ENCODE data around the gene ELMOD1.
A peak's percentile ranks its signal among the peaks of the same experiment; 100 is the strongest.

The ELMOD1 gene

DNA sequence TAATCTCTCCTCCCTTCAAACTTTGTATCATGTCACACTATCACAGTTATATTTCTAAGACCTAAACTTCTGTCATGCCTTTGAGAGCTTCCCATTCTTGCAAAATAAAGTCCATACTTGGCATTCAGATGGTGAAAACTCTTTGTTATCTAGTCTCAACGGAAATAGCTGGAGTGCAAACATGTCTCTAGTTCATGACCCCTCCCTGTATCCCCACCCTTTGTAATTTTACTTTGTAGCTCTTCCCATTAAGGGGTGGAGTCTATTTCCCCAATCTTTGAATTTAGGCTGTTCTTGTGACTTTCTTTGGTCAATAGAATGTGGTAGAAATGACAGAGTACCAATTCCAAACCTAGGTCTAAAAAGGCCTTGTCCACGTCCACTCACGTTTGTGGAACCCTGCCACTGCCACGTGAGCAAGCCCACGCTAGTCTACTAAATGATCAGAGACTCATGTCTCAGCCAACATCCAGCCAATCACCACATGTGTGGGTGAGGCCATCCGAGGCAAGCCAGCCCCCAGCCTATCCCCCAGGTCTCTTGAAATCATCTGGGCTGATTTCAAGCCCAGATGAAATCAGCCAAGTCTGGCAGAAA is 97.5 kb downstream of the ELMOD1 start:
- DNase-seq (ENCODE audit: low read depth) = no peak

DNA sequence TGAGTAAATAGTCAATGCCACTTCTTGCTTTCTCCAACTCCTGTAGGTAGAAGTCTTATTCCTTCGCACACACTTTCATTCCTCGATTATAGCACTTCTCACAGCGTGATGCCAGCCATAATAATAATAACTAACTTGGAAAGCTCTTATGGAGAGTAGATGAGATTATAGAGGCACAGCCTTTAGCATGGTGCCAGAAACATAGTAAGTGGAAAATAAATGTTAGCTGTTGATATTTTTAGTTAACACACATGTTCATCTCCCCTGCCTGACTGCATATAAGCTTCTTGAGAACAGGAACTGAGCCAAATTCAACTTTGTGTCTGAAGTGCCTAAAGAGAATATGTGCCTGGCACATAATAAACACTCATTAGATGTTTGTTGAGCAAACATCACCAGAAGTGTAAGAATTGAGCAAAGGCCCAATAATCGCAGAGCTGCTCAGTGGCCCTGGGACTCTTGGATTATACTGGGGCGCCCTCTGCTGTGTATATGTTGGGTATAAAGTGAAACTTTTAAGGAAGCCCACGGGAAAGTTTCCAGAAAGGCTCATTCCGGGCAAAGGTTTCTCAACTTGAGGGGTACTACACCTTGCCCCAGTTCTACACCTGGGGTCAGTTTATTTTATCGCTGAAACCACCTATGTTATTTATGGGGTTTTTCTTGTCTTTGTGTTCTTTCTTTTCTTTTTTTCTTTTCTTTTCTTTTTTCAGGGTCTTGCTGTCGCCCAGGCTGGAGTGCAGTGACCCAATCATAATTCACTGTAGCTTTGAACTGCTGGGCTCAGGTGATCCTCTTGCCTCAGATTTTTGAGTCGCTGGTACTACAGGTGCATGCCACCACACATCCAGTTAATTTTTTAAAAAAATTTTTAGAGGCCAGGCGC is 98.6 kb downstream of the ELMOD1 start:
- no peak for DNase-seq (ENCODE audit: low read depth)

DNA sequence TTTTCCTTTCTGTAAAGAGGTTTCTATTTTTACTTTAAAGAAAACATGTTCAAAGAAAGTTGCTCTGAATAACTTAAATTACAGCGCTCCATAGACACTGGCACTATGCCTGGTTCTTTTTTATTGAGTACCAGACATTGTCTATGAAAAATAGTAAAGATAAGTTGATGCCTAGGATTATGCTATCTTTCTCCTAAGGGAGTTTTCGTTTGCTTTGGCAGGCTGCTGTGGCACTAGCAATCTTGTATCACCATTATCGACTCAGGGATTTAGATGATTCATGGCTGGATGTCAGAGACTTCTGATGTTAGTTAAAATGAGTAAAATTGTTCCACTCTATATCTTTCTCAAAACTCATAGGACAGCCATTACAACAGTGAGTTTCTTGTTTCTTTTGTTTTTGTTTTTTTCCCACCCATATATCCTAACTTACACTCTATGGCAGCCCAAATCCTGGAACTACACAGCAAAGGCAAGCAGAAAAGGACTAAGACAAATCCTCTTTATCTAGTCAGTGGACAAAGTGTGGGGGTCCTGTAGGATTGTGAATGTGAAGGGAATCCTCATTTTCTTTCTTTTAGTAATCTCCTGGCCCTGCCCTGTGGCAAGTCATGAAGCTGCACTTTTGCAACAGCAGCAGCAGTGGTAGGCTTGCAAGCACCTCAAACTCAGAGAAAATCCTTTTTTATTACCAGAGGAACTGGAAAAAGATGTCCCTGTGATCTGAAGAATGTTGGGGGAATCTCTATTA is 100.2 kb downstream of the ELMOD1 start:
- DNase-seq (ENCODE audit: low read depth) = peak; percentile 22

DNA sequence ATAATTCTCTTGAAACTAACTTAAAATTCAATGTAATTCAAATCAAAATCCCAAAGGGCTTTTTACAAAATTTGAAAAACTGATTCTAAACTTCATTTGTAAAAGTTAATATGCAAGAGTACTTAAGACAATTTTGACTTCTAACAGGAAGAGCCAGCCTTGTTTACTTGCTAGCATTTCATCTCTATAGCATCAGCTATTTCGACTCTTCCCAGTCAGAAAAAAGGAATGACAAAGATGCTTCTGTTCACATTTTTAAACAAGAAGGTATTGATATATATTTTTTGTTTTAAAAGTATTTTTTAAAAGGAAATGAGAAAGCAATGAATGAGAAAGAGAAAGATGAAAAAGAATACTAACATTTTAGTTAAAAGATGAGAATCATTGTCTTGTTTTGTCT is 104.5 kb downstream of the ELMOD1 start:
- DNase-seq (ENCODE audit: low read depth) = no peak

DNA sequence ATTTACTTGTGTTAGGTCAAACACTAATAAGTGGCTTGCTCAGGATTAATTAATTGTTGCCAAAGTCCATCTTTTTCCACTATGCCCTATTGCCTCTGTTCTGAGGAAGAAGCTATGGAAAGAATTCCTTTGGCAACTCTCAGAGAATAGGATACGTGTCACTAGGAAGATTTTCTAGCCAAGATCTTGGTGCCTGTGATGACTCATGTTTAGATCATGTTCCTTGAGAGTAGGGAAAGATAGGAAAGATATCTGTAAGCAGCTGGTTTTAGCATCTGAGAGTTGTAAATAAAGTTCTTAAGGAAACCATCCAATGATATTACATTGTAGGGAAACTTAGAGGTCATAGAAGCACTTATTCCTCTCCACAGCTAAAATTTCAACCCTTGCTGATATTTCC is 105.2 kb downstream of the ELMOD1 start:
- peak; percentile 87 for DNase-seq (ENCODE audit: low read depth)

DNA sequence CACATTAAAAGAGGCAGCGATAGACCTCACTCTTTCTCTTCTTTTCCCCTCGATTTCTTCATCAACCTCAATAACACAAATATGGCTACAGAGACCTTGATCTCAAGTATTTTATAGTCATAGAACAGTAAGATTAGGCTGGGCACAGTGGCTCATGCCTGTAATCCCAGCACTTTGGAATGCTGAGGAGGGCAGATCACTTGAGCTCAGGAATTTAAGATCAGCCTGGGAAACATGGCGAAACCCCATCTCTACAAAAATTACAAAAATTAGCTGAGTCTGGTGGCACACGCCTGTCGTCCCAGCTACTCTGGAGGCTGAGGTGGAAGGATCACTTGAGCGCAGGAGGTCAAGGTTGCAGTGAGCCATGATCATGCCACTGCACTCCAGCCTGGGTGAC is 106.3 kb downstream of the ELMOD1 start:
- no peak for DNase-seq (ENCODE audit: low read depth)

DNA sequence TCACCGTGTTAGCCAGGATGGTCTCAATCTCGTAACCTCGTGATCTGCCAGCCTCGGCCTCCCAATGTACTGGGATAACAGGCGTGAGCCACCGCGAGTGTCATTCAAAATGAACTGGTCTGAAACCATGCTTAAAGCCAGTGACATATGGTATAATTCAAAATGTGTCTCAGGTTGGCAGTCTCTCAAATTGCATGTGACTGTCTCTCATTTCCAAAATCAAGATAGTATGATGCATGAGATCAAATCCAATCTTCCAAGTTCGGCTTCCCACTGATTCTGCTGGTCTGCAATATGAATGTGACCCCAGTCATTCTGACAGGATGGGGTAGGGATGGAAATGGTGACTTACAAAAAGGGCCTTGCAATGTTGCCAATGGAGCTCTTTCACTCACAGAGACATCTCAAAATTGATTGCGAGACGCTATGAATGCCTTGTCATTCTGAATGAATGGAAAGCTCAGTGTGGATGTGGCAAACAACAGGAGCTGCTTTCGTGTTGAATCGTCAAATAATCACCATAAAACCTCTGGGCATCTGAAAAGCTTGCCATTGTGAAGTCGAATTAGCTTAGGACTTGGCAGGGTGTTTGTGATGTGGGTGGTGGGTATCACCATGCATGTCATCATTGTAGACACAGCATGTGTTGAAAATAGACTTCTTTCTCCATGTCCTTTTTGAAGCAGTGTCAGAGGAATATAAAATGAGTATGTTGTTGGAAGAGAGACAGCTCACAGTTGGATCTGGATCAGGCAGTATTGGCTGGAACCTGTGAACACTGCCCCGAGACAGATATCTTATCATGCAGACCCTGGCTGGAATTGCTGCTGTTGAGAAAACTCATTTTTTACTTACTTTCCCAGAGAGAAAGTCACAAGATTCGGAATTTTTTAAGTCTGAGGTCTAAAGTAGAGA is 108.7 kb downstream of the ELMOD1 start:
- no peak for DNase-seq (ENCODE audit: low read depth)

DNA sequence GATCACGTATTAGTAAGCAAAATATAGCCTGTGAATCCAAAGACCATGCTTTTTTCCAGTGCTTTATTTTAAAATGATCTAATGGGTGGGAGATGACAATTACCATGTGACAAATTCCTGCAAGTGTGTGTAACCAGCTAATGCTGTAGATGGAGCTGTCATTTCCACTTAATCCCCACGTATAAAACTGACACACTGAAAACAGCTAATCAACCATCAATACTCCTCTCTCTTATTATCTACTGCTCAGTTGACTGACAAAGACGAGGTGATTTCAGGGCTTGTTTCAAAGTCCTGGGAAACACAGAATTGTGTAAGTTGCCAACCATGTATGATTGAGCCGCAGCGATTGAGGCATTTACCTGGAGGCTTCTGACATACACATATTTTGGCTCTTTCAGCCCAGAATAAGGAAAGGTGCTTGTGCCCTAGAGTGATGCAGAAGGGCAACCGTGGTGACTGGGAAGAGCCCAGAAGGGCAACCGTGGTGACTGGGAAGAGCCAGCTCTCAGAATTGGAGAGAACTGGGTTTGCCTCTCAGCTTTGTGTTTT is 111.2 kb downstream of the ELMOD1 start:
- DNase-seq (ENCODE audit: low read depth) = no peak

DNA sequence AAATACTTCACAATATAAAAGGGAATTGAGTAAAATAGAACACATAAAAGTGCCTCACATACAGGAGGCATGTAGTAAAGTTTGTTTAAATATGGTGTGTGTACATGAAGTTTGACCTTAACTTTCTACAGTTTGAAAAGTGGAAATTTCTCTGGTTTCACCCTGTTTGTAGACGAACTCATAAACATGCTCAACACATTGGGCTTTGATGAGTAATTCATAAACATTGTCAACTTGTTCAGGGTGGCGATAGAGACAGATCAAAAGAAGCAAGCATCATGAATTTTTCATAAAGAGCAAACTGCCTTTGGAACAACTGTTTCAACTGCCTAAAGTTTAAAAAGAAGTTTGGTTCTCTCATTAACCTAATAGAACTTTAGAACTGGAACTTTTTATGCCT is 111.8 kb downstream of the ELMOD1 start:
- no peak for DNase-seq (ENCODE audit: low read depth)

DNA sequence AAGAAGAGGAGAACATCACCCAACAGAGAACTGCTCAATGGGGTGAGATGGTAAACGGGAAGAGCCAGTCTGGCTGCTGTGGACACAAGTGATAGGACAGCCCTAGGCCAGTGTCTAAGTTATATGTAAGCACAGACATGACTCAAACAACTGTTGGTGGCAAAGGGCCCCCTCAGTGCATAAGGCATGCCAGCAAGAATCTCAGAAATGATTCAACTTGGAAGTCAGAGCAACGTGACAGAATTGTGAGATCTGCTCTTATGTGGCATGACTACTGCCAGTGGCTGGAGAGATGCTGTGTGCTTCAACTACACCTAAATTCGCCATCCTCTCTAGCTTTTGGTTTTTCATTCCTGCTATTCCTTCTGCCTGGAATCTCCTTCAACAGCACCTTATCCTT is 113.5 kb downstream of the ELMOD1 start:
- no peak for DNase-seq (ENCODE audit: low read depth)

DNA sequence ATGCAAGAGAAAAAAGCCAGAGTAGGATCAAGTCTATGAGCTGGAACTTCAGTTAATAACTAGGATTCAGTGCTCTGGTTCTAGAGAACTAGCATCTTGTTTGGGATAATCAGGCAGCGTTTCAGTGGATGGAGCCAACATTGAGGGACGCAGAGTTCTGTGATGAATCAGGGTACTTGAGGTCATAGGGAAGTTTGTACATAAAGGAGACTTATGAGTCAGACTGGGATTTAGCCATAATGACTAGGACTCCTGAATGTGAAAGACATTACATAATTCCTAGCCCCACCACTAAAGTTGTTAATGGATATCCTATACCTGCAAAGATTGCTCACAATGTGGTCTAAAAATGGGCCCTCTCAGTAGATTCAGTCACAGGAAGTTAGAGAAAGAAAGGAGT is 114.1 kb downstream of the ELMOD1 start:
- DNase-seq (ENCODE audit: low read depth) = peak; percentile 85

DNA sequence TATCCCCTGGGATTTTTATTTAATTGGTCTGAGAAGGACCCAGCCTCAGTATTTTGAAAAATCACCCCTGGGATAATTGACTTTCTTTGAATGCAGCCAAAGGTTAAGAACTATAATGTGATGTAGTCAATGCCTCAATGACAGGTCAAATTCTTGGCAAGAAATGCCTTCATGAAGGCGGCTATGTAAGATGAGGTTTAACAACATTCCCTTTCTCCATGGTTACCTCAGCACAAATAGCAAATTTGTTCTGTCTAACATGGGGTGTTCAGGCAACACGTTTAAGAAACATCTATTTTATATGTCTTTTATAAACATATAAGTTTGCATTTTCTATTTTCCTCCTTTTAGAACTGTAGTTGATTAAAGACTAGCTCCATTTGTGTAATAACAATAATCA is 115.6 kb downstream of the ELMOD1 start:
- no peak for DNase-seq (ENCODE audit: low read depth)

DNA sequence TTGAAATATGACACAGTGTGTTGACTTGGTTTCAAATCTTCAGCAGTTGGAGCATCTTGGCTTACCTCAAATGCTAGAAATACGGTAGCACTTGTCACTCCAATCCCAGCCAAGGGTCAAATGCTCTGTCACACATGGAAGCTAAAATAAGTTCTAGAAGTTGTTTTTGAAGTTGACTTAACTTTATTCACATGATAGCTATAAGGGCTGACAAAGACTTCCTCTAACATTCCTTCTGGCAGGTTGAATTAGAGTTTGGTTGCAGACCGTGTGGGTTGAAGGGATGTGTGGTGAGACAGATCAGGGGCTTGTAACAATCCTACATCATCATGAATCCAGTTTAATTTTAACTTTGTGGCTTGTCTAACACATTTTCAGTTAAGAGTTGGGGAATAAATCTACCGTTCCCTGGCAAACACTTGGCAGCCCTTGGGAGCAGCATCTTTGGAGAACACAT is 116.3 kb downstream of the ELMOD1 start:
- DNase-seq (ENCODE audit: low read depth) = no peak

DNA sequence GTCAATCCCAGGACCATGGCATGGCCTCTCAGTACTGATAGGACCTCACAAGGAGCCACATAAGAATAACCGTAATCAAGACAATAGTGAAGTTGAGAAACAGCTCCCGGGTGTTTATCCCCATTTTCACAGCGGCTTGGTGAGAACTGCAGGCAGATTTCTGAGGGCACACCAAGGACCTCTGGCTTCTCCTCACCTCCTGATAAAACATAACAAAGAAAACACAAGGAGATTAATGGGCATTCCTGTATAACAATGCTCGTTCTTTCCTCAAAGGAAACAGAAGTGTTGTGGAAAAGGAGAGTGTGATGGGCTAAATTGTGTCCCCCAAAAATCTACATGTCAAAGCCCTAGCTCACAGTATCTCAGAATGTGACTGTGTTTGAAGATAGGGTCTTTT is 116.9 kb downstream of the ELMOD1 start:
- DNase-seq (ENCODE audit: low read depth) = no peak

DNA sequence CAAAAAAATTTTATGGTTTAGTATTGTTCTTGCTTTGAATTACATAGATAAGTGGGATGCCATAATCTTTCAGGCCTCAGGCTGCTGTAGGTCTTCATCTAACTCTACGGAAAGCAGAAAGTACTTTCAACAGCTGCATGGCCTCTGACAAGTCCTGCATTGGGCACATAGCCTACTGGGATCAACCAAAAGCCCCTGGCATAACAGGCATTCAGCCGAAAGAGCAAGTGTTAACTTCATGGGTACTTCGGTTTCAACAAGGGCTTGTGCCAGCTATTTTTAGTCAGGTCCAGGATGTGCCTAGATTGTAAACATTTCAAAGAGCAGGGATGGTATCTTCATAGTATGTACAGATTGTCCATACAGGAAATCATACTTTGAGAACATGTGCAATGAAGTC is 117.8 kb downstream of the ELMOD1 start:
- no peak for DNase-seq (ENCODE audit: low read depth)

DNA sequence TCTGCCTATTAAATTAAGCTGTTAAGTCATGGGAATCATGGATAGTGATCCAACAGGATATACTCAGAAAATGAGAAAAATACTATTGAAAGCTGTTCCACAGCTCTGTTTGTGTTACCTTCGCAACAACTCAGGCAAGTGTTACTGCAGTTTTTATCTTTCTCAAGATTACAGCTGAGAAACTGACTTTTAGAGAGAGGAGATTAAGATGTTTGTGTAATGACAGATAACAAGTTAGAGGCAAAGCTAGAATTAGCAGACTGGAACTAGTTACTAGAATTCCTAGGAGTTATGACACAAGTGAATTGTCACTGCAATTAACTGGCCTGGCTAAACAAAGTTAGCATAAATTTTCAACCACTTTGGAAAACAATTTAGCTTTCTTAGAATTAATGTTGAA is 119.4 kb downstream of the ELMOD1 start:
- no peak for DNase-seq (ENCODE audit: low read depth)

DNA sequence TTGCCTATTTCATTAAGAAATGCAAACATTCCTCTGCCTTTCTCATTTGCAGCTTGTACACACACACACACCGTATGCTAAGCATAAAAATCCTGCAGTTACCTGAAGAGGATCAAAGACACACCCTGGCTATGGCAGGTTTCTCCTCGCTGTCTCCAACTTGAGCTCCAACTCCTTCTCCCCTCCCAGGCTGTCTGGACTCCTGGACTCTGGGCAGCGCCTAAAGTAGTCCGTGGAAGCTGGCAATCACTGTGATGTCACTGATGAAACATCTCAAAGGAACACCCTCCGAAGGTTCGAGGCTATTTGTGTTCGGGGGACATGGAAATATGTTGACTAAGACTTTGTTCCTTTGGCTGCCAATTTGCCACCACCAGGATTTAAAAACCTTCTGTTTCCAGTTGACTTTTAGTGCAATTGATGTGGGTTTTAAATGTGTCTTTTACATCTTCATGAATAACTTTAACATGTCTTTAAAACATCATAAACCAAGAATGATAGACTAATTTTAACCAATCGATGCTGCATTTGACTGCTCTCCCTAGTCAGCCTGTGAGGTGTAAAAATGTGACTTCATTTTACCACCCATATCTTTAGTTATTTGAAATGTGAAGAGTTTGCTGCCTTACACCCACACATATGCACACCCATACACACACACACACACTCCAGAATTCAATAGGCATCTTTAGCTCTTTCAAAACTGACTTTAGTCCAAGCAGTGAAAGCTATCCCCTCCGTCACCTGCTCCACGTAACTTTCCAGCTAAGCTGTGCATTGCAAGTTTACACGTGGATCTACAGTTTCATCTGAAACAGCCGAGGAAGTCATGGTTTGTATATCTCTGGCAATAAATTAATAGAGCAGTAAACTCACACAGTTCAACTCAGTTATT is 121.2 kb downstream of the ELMOD1 start, which contains the start of gene SLN:
Gene SLN, minus strand, starts transcription at position 196 of the 895 bp plus-strand sequence.
- no peak for DNase-seq (ENCODE audit: low read depth)

DNA sequence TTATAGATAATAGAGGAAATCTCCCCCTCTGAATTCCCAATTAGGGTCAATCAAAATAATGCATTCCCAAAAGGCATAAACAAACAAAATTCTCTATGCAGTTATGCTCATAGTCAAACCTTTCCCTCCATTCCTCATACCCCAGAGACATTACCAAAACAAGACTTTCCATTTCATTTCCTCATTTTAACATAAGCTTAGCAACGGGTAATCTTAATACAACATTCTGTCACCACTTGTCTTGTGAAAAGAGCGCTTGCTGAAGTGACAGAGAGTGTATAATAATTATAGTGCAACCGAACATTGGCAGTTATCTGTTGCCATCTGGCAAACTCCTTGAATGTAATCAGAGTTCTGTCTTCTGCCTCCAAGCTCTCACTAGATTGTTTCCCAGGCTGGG is 122.1 kb downstream of the ELMOD1 start:
- no peak for DNase-seq (ENCODE audit: low read depth)
